ENCODE data around the gene PTPRA. TPM values are rescaled to one million over a fixed set of nuclear protein-coding genes. Genes with fewer than 3 reads are reported as not detected.

PTPRA gene
- polyA plus RNA-seq, 1 experiment: 46.2 TPM

GRCh38 chr20:2902818-2903217, 29.5 kb downstream of the PTPRA start:
- no peaks in the 10 kb centered on the region for H3K27me3 ChIP-seq (ENCODE audit: control insufficient read depth, insufficient read depth, low read length)
- TF ChIP-seq CTCF (IDR thresholded peaks at IDR 0.05; ENCODE audit: insufficient read depth, low read depth, low read length): no peak
- H3K36me3 ChIP-seq (ENCODE audit: control insufficient read depth, insufficient read depth, low read length): no peaks in the 10 kb centered on the region
- no peak overlapping the region for H3K4me3 ChIP-seq (ENCODE audit: low read depth, low read length)
- DNase-seq (ENCODE audit: low read depth): no peak
- ChIA-PET CTCF (interaction anchor here (2.1 kb wide), 1 partner anchor 15 kb away, joined by 7 read pairs; no protein-coding TSS in a partner anchor), POLR2A (no interaction called here)

- H3K4me3 ChIP-seq (ENCODE audit: low read depth, low read length): no peak overlapping the region
- CTCF ChIA-PET: no interaction called here
- no peak for TF ChIP-seq CTCF (IDR thresholded peaks at IDR 0.05; ENCODE audit: insufficient read depth, low read depth, low read length)
- POLR2A ChIA-PET: no interaction called here
- H3K36me3 ChIP-seq (ENCODE audit: control insufficient read depth, insufficient read depth, low read length): no peaks in the 10 kb centered on the region
- H3K27me3 ChIP-seq (ENCODE audit: control insufficient read depth, insufficient read depth, low read length): no peaks in the 10 kb centered on the region
- no peak for DNase-seq (ENCODE audit: low read depth)
Measured at GRCh38 chr20:2903686-2904085, 30.4 kb downstream of the PTPRA start.

GRCh38 chr20:2907519-2907918, 34.2 kb downstream of the PTPRA start:
- H3K36me3 ChIP-seq (ENCODE audit: control insufficient read depth, insufficient read depth, low read length): no peaks in the 10 kb centered on the region
- no peak for TF ChIP-seq CTCF (IDR thresholded peaks at IDR 0.05; ENCODE audit: insufficient read depth, low read depth, low read length)
- H3K4me3 ChIP-seq (ENCODE audit: low read depth, low read length): no peak overlapping the region
- no peak for DNase-seq (ENCODE audit: low read depth)
- CTCF ChIA-PET: no interaction called here
- POLR2A ChIA-PET: interaction anchor here (0.7 kb wide), 1 partner anchor 104 kb away, joined by 4 read pairs; no protein-coding TSS in a partner anchor
- H3K27me3 ChIP-seq (ENCODE audit: control insufficient read depth, insufficient read depth, low read length): no peaks in the 10 kb centered on the region

GRCh38 chr20:2909953-2910352, 36.7 kb downstream of the PTPRA start:
- ChIA-PET POLR2A (no interaction called here), CTCF (no interaction called here)
- DNase-seq (ENCODE audit: low read depth): no peak
- H3K4me3 ChIP-seq (ENCODE audit: low read depth, low read length): no peak overlapping the region
- no peaks in the 10 kb centered on the region for H3K27me3 ChIP-seq (ENCODE audit: control insufficient read depth, insufficient read depth, low read length)
- no peaks in the 10 kb centered on the region for H3K36me3 ChIP-seq (ENCODE audit: control insufficient read depth, insufficient read depth, low read length)
- no peak for TF ChIP-seq CTCF (IDR thresholded peaks at IDR 0.05; ENCODE audit: insufficient read depth, low read depth, low read length)

- ChIA-PET POLR2A (no interaction called here), CTCF (no interaction called here)
- Histone ChIP-seq H3K4me3 (ENCODE audit: low read depth, low read length) (no peak overlapping the region), H3K36me3 (ENCODE audit: control insufficient read depth, insufficient read depth, low read length) (no peaks in the 10 kb centered on the region), H3K27me3 (ENCODE audit: control insufficient read depth, insufficient read depth, low read length) (no peaks in the 10 kb centered on the region)
- TF ChIP-seq CTCF (IDR thresholded peaks at IDR 0.05; ENCODE audit: insufficient read depth, low read depth, low read length): no peak
- no peak for DNase-seq (ENCODE audit: low read depth)
Measured at GRCh38 chr20:2911200-2911599, 37.9 kb downstream of the PTPRA start.
